Testis (tissue), 3 donors: ENCODE results near the gene ETV2. TPM values are rescaled to one million over a fixed set of nuclear protein-coding genes. Genes with fewer than 3 reads are reported as not detected.
A peak's percentile ranks its signal among the peaks of the same experiment; 100 is the strongest.
"Not testable (repeated sequence)": the region's sequence is repeated elsewhere in the genome, so short reads cannot be mapped to it uniquely, and the experiment has no call there.

ENCODE experiments used
- DNase-seq: peaks from one replicate; pipeline ENCODE4 v3.0.0-alpha.2; 2019
- H3K27ac ChIP-seq, 2 donors: fragments of 200-600 bp; sonication (generic); one replicate each; pipeline ENCODE4 v1.5.1; 2019
- H3K27me3 ChIP-seq: fragments of 200-600 bp; sonication (generic); one replicate; pipeline ENCODE4 v1.5.1; 2019
- H3K36me3 ChIP-seq: fragments of 200-600 bp; sonication (generic); one replicate; pipeline ENCODE4 v1.5.1; 2017; ENCODE audit warnings: low read depth; ENCODE audit errors: missing control alignments
- H3K4me1 ChIP-seq: fragments of 200-600 bp; sonication (generic); one replicate; pipeline ENCODE4 v1.5.1; 2019
- H3K4me3 ChIP-seq, 2 donors: fragments of 200-600 bp; sonication (generic); one replicate each; pipeline ENCODE4 v1.5.1; 2017 to 2019
- H3K9me3 ChIP-seq: fragments of 200-600 bp; sonication (generic); one replicate; pipeline ENCODE4 v1.5.1; 2017
- CTCF ChIP-seq, 3 experiments: fragments of 450-650 bp in 2 of 3; fragments of 200-600 bp in 1 of 3; sonication (generic) in 1 of 3; IDR thresholded peaks; one replicate each; pipeline ENCODE4 v1.5.1; 2016 to 2019; ENCODE audit warnings: antibody characterized with exemption in 3 of 3, mild to moderate bottlenecking in 2 of 3, moderate library complexity in 1 of 3
- POLR2A ChIP-seq: fragments of 450-650 bp; IDR thresholded peaks from one replicate; pipeline ENCODE4 v1.6.1; 2017; ENCODE audit warnings: antibody characterized with exemption, mild to moderate bottlenecking, moderate library complexity
- WGBS, 2 donors: methylation state at CpG; one replicate each; pipeline ENCODE4 v1.1.5; 2018; 5-methylcytosine and 5-hydroxymethylcytosine counted together
- intact Hi-C: fragments of 100-400 bp; cut with DNase I; formaldehyde crosslinking; loops from one replicate; pipeline ENCODE4 v1.15.1; 2023; ENCODE audit warnings: low total_unique reads
- polyA plus RNA-seq: library from polyadenylated mRNA; stranded (reverse); fragments of 350-450 nt; fragmentation: Illumina TruSeq; extraction: RNeasy Lipid Tissue Mini Kit (QIAGEN cat#74804); gene quantifications from one replicate; pipeline ENCODE4 v1.2.3, GENCODE V29; 2014; ENCODE audit warnings: low read depth, low replicate concordance; ENCODE audit not compliant: insufficient read depth
- total RNA-seq, 2 donors: library from RNA; depleted of rRNA; stranded (reverse); fragments of >200 nt; gene quantifications; one replicate each; pipeline ENCODE4 v1.2.3, GENCODE V29; 2016

ETV2 gene
- total and polyA plus RNA-seq, 3 donors from 2014 or later, result 4.8 to 27.2 (median 14.4) TPM

DNA sequence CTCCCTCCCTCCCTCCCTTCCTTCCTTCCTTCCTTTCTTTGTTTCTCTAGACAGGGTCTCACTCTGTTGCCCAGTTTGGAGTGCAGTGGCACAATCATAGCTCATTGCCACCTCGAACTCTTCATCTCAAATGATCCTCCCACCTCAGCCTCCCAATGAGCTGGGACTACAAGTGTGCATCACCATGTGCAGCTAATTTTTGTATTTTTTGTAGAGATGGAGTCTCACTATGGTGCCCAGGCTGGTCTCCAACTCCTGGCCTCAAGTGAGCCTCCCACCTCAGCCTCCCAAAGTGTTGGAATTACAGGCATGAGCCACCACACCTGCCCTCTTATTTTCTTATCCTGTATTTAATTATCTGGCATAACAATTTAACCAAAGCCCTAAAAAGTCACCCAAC, 29.1 kb downstream of the ETV2 start:
- no peaks in the 10 kb centered on the region for H3K9me3 ChIP-seq
- TF ChIP-seq CTCF (IDR thresholded peaks at IDR 0.05), result no peak
- TF ChIP-seq POLR2A, result no peak
- intact Hi-C loops, result no loop called here
- H3K4me1 ChIP-seq, result peaks cover 4% of the 10 kb centered on the region
- H3K36me3 ChIP-seq, result no peaks in the 10 kb centered on the region
- H3K27ac ChIP-seq, result no peak overlapping the region
- DNase-seq, result no peak
- no peak overlapping the region for H3K4me3 ChIP-seq
- H3K27me3 ChIP-seq, result no peaks in the 10 kb centered on the region
- 81 to 82% methylated on average over 1 of the region's 1 CpG for WGBS, 2 donors

GRCh38 chr19:35671818-35672217, 30.3 kb downstream of the ETV2 start:
- intact Hi-C loops, result no loop called here
- H3K27me3 ChIP-seq, result no peaks in the 10 kb centered on the region
- H3K4me3 ChIP-seq, result no peak overlapping the region
- DNase-seq, result no peak
- H3K36me3 ChIP-seq, result no peaks in the 10 kb centered on the region
- H3K27ac ChIP-seq, result no peak overlapping the region
- H3K4me1 ChIP-seq, result peaks cover 4% of the 10 kb centered on the region
- H3K9me3 ChIP-seq, result no peaks in the 10 kb centered on the region
- 60 to 66% methylated on average over 3 of the region's 3 CpGs for WGBS, 2 donors
- TF ChIP-seq POLR2A (no peak), CTCF (IDR thresholded peaks at IDR 0.05) (no peak)

DNA sequence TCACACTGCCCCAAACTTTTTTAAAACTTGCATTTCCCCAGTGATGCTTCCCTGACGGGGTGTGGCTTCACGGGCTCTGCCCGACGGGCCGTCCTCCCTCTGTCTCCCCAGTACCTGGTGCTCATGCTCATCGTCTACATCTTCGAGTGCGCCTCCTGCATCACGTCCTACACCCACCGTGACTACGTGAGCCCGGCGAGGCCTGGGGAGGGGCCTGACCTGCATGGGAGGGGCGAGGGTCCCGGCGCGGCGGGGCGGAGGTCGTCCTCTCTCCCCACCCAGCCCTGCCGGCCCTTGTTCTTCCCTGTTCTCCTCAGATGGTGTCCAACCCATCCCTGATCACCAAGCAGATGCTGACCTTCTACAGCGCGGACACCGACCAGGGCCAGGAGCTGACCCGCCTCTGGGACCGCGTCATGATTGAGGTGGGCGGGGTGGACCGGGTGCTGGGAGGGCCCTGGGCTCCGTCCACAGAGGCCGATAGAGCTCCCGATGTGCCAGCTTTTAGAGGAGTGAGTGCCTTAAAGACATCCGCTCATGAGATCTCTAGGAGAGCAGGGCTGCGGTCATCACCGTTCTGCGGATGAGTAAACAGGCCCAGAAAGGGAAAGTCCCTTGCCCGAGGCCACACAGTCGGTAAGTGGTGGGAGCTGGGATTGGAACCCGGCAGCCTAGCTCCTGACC, 31.7 kb downstream of the ETV2 start:
- DNase-seq, result no peak
- Histone ChIP-seq H3K4me3 (peak overlapping the region; percentile 12 to 41), H3K36me3 (no peaks in the 10 kb centered on the region), H3K27ac (no peak overlapping the region), H3K9me3 (no peaks in the 10 kb centered on the region), H3K27me3 (no peaks in the 10 kb centered on the region), H3K4me1 (peaks cover 4% of the 10 kb centered on the region)
- TF ChIP-seq POLR2A (no peak), CTCF (IDR thresholded peaks at IDR 0.05) (no peak)
- 3 to 7% methylated on average over 25 to 39 of the region's 39 CpGs for WGBS, 2 donors
- intact Hi-C loops, result no loop called here

GRCh38 chr19:35675589-35676140, 34.1 kb downstream of the ETV2 start:
- no peak for DNase-seq
- intact Hi-C loops, result no loop called here
- Histone ChIP-seq H3K9me3 (no peaks in the 10 kb centered on the region), H3K4me3 (no peak overlapping the region), H3K27ac (no peak overlapping the region), H3K36me3 (no peaks in the 10 kb centered on the region), H3K27me3 (no peaks in the 10 kb centered on the region), H3K4me1 (peaks cover 4% of the 10 kb centered on the region)
- no peak for TF ChIP-seq POLR2A
- TF ChIP-seq CTCF (IDR thresholded peaks at IDR 0.05), result no peak
- WGBS, 2 donors, result 85% methylated on average over 13 to 15 of the region's 15 CpGs

- Histone ChIP-seq H3K4me3 (no peak overlapping the region), H3K4me1 (no peaks in the 10 kb centered on the region), H3K27me3 (no peaks in the 10 kb centered on the region), H3K27ac (no peak overlapping the region), H3K36me3 (no peaks in the 10 kb centered on the region), H3K9me3 (no peaks in the 10 kb centered on the region)
- intact Hi-C loops, result no loop called here
- no peak for DNase-seq
- 45 to 49% methylated on average over 4 of the region's 4 CpGs for WGBS, 2 donors
- no peak for TF ChIP-seq CTCF (IDR thresholded peaks at IDR 0.05)
- no peak for TF ChIP-seq POLR2A
Observed at GRCh38 chr19:35689836-35690235, 48.3 kb downstream of the ETV2 start.

- DNase-seq, H3K27me3 ChIP-seq, H3K27ac ChIP-seq, intact Hi-C loops, H3K36me3 ChIP-seq, H3K4me1 ChIP-seq, H3K9me3 ChIP-seq: not testable (repeated sequence)
- WGBS, 2 donors, result 89% methylated on average over 22 of the region's 37 CpGs; no CpG with 5 or more reads in 1 of the 2 donors
- peak overlapping the region; percentile 26 to 29 for H3K4me3 ChIP-seq
Observed at GRCh38 chr19:35691106-35691505, 49.6 kb downstream of the ETV2 start.
